Hepatocyte (in vitro differentiated cells): ENCODE data around the gene DDN. TPM values are rescaled to one million over a fixed set of nuclear protein-coding genes. Genes with fewer than 3 reads are reported as not detected.
A peak's percentile ranks its signal among the peaks of the same experiment; 100 is the strongest.

Experiments
- DNase-seq: peaks from one replicate; pipeline ENCODE4 v3.0.0-alpha.2; 2016; ENCODE audit warnings: low spot score
- H2AFZ ChIP-seq: fragments of 200-600 bp; sonication (generic); 2 replicates; pipeline ENCODE4 v1.6.0; 2016; ENCODE audit warnings: antibody characterized with exemption, mild to moderate bottlenecking
- H3K27ac ChIP-seq: fragments of 200-600 bp; sonication (generic); 2 replicates; pipeline ENCODE4 v1.5.1; 2016; ENCODE audit warnings: mild to moderate bottlenecking
- H3K27me3 ChIP-seq: fragments of 200-600 bp; sonication (generic); 2 replicates; pipeline ENCODE4 v1.6.1; 2016
- H3K36me3 ChIP-seq: fragments of 200-600 bp; sonication (generic); replicated peaks from 2 replicates; pipeline ENCODE4 v1.5.1; 2016; ENCODE audit warnings: low read depth; ENCODE audit not compliant: insufficient read depth
- H3K4me1 ChIP-seq: fragments of 200-600 bp; sonication (generic); 2 replicates; pipeline ENCODE4 v1.5.1; 2016; ENCODE audit warnings: mild to moderate bottlenecking, moderate library complexity; ENCODE audit not compliant: insufficient read depth
- H3K4me2 ChIP-seq: fragments of 200-600 bp; sonication (generic); 2 replicates; pipeline ENCODE4 v1.6.0; 2016
- H3K4me3 ChIP-seq: fragments of 200-600 bp; sonication (generic); 2 replicates; pipeline ENCODE4 v1.5.1; 2016; ENCODE audit warnings: mild to moderate bottlenecking
- H3K79me2 ChIP-seq: fragments of 200-600 bp; sonication (generic); 2 replicates; pipeline ENCODE4 v1.6.0; 2017; ENCODE audit warnings: mild to moderate bottlenecking
- H3K9me2 ChIP-seq: fragments of 200-600 bp; sonication (generic); replicated peaks from 2 replicates; pipeline ENCODE4 v1.6.0; 2017; ENCODE audit warnings: mild to moderate bottlenecking; ENCODE audit not compliant: insufficient read depth
- H3K9me3 ChIP-seq: fragments of 200-600 bp; sonication (generic); 2 replicates; pipeline ENCODE4 v1.5.1; 2016; ENCODE audit warnings: low read depth, mild to moderate bottlenecking
- H4K20me1 ChIP-seq: fragments of 200-600 bp; sonication (generic); 2 replicates; pipeline ENCODE4 v1.6.0; 2016; ENCODE audit warnings: mild to moderate bottlenecking; ENCODE audit not compliant: insufficient read depth, poor library complexity, severe bottlenecking
- CTCF ChIP-seq: fragments of 200-600 bp; sonication (generic); IDR thresholded peaks from 2 replicates; pipeline ENCODE4 v1.5.1; 2016; ENCODE audit warnings: antibody characterized with exemption, mild to moderate bottlenecking; ENCODE audit not compliant: poor library complexity
- EZH2 ChIP-seq: fragments of 200-600 bp; sonication (generic); IDR thresholded peaks from 2 replicates; pipeline ENCODE4 v1.6.1; 2016; ENCODE audit warnings: antibody characterized with exemption, mild to moderate bottlenecking, borderline replicate concordance
- EZH2phosphoT487 ChIP-seq: fragments of 200-600 bp; sonication (generic); IDR thresholded peaks from one replicate; pipeline ENCODE4 v1.6.1; 2018; ENCODE audit warnings: antibody characterized with exemption, mild to moderate bottlenecking, low read depth, moderate library complexity; ENCODE audit not compliant: unreplicated experiment, severe bottlenecking
- WGBS: methylation state at CpG from one replicate; pipeline ENCODE4 v1.1.6; 2016; ENCODE audit warnings: low lambda C conversion rate; ENCODE audit errors: missing lambda C conversion rate; 5-methylcytosine and 5-hydroxymethylcytosine counted together
- polyA plus RNA-seq: library from polyadenylated mRNA; unstranded; fragments of >200 nt; fragmentation: Nextera tagmentation; extraction: Ambion mirVana; gene quantifications from 2 replicates; pipeline ENCODE4 v1.2.1, GENCODE V29; 2016
- total RNA-seq: library from RNA; depleted of rRNA; stranded (reverse); fragments of >200 nt; gene quantifications from 2 replicates; pipeline ENCODE4 v1.2.3, GENCODE V29; 2014

The DDN gene
- total and polyA plus RNA-seq, 2 experiments from 2014 or later, result 0.10 TPM; not detected in 1

GRCh38 chr12:48980953-48981756, 18.0 kb downstream of the DDN start:
- H3K27ac ChIP-seq, result no peak overlapping the region
- no peaks in the 10 kb centered on the region for H3K9me2 ChIP-seq
- H3K79me2 ChIP-seq, result no peaks in the 10 kb centered on the region
- no peak for DNase-seq
- TF ChIP-seq CTCF (peak; percentile 4), EZH2 (peak; percentile 45), EZH2phosphoT487 (no peak)
- H4K20me1 ChIP-seq, result no peaks in the 10 kb centered on the region
- H3K27me3 ChIP-seq, result peaks cover 98% of the 10 kb centered on the region
- H3K9me3 ChIP-seq, result no peaks in the 10 kb centered on the region
- no peaks in the 10 kb centered on the region for H3K36me3 ChIP-seq
- H3K4me2 ChIP-seq, result peak overlapping the region; percentile 82
- no peak overlapping the region for H3K4me3 ChIP-seq
- 6% methylated on average over 79 of the region's 91 CpGs for WGBS
- H3K4me1 ChIP-seq, result peaks cover 39% of the 10 kb centered on the region
- peak overlapping the region; percentile 31 for H2AFZ ChIP-seq

GRCh38 chr12:48980389-48980952, 18.7 kb downstream of the DDN start:
- Histone ChIP-seq H3K79me2 (no peaks in the 10 kb centered on the region), H4K20me1 (no peaks in the 10 kb centered on the region), H3K4me2 (peak overlapping the region; percentile 82), H2AFZ (peak overlapping the region; percentile 8), H3K4me3 (no peak overlapping the region), H3K27me3 (peaks cover 98% of the 10 kb centered on the region), H3K36me3 (no peaks in the 10 kb centered on the region), H3K9me2 (no peaks in the 10 kb centered on the region), H3K4me1 (peaks cover 39% of the 10 kb centered on the region), H3K9me3 (no peaks in the 10 kb centered on the region), H3K27ac (no peak overlapping the region)
- peak; percentile 17 for TF ChIP-seq CTCF
- TF ChIP-seq EZH2phosphoT487, result peak; percentile 33
- TF ChIP-seq EZH2, result peak; percentile 91
- WGBS, result 2% methylated on average over 41 of the region's 46 CpGs
- DNase-seq, result peak; percentile 53

- H3K9me2 ChIP-seq, result no peaks in the 10 kb centered on the region
- H3K4me2 ChIP-seq, result peak overlapping the region; percentile 82
- no peak overlapping the region for H2AFZ ChIP-seq
- no peaks in the 10 kb centered on the region for H4K20me1 ChIP-seq
- no peaks in the 10 kb centered on the region for H3K36me3 ChIP-seq
- peaks cover 39% of the 10 kb centered on the region for H3K4me1 ChIP-seq
- H3K27me3 ChIP-seq, result peaks cover 97% of the 10 kb centered on the region
- H3K9me3 ChIP-seq, result no peaks in the 10 kb centered on the region
- peak overlapping the region; percentile 13 for H3K4me3 ChIP-seq
- no peaks in the 10 kb centered on the region for H3K79me2 ChIP-seq
- DNase-seq, result no peak
- 5% methylated on average over 55 of the region's 55 CpGs for WGBS
- TF ChIP-seq EZH2phosphoT487, result no peak
- no peak for TF ChIP-seq CTCF
- TF ChIP-seq EZH2, result no peak
- no peak overlapping the region for H3K27ac ChIP-seq
These were observed 19.4 kb downstream of the DDN start for GRCh38 chr12:48979602-48980388.
